HG03135 (cell line): ENCODE measurements around the gene MTHFD1.
A peak's percentile ranks its signal among the peaks of the same experiment; 100 is the strongest.
"Not testable (repeated sequence)": the region's sequence is repeated elsewhere in the genome, so short reads cannot be mapped to it uniquely, and the experiment has no call there.

Experiments used
- ATAC-seq: cut with Tn5 transposase; IDR thresholded peaks from one replicate; pipeline ENCODE4 v1.9.1; 2021; ENCODE audit warnings: mild to moderate bottlenecking, moderate library complexity; ENCODE audit not compliant: unreplicated experiment

The MTHFD1 gene

GRCh38 chr14:64387782-64388532 lies at the start of gene MTHFD1:
MTHFD1 (plus strand) TSS chr14:64388353; CDS start chr14:64388428, 75 bp downstream.
- ATAC-seq, result peak; percentile 81

GRCh38 chr14:64338616-64339316 lies 49.4 kb upstream of the MTHFD1 start:
- peak; percentile 85 for ATAC-seq

- ATAC-seq, result no peak
Measured at GRCh38 chr14:64340560-64341196, 47.5 kb upstream of the MTHFD1 start.

- ATAC-seq, result no peak
Measured at GRCh38 chr14:64347748-64348147, 40.4 kb upstream of the MTHFD1 start.

GRCh38 chr14:64349741-64350490 lies 38.2 kb upstream of the MTHFD1 start:
- no peak for ATAC-seq

- ATAC-seq, result no peak
Measured at GRCh38 chr14:64363265-64363846, 24.8 kb upstream of the MTHFD1 start.

- no peak for ATAC-seq
Measured at GRCh38 chr14:64364907-64365306, 23.2 kb upstream of the MTHFD1 start.

- ATAC-seq, result not testable (repeated sequence)
Measured at GRCh38 chr14:64365358-64365889, 22.7 kb upstream of the MTHFD1 start.

GRCh38 chr14:64369201-64369600 lies 19.0 kb upstream of the MTHFD1 start:
- no peak for ATAC-seq

GRCh38 chr14:64387232-64387781 lies 846 bp upstream of the MTHFD1 start:
- peak; percentile 33 for ATAC-seq

GRCh38 chr14:64388533-64389285 lies 556 bp downstream of the MTHFD1 start:
- peak; percentile 6 for ATAC-seq

- no peak for ATAC-seq
Measured at GRCh38 chr14:64391113-64391725, 3.1 kb downstream of the MTHFD1 start.

GRCh38 chr14:64391986-64392385 lies 3.8 kb downstream of the MTHFD1 start:
- no peak for ATAC-seq

- ATAC-seq, result not testable (repeated sequence)
Measured at GRCh38 chr14:64393189-64393726, 5.1 kb downstream of the MTHFD1 start.

- no peak for ATAC-seq
Measured at GRCh38 chr14:64394423-64394822, 6.3 kb downstream of the MTHFD1 start.

GRCh38 chr14:64394977-64395633 lies 7.0 kb downstream of the MTHFD1 start:
- no peak for ATAC-seq

GRCh38 chr14:64400829-64401459 lies 12.8 kb downstream of the MTHFD1 start:
- no peak for ATAC-seq

- no peak for ATAC-seq
Measured at GRCh38 chr14:64401949-64402348, 13.8 kb downstream of the MTHFD1 start.
